K562 (cell line): ENCODE results near the gene ARHGEF17. TPM values are rescaled to one million over a fixed set of nuclear protein-coding genes. Genes with fewer than 3 reads are reported as not detected.

Experiments
- ATAC-seq: fragments of 200-7000 bp; cut with Tn5 transposase; 3 replicates; pipeline ENCODE4 v1.9.1; 2020; ENCODE audit warnings: moderate library complexity
- BruUV-seq: library from RNA; stranded (reverse); fragments of 400-500 nt; replicated peaks from 2 replicates; lab custom pipeline; 2021; lab: Mats Ljungman, UMichigan
- CTCF ChIA-PET: fragments of 300-600 bp; formaldehyde crosslinking; extraction: SDS; loops from one replicate; lab custom pipeline; 2021; ENCODE audit warnings: low intra/inter-chr PET ratio; lab: Yijun Ruan, JAX
- POLR2A ChIA-PET: fragments of 300-600, 350-650 bp; sonication (Branson Sonifier 250); formaldehyde crosslinking; extraction: SDS; loops from one replicate; lab custom pipeline; 2021; ENCODE audit warnings: antibody characterized with exemption, inconsistent platforms; lab: Yijun Ruan, JAX
- DNase-seq, 4 experiments: peaks; one replicate each; pipeline versions ENCODE4 v3.0.0 to v3.0.0-alpha.2; 2011 to 2018; ENCODE audit warnings: low spot score in 3 of 4, mixed read lengths in 3 of 4; ENCODE audit errors: extremely low read depth in 1 of 4
- FAIRE-seq: peaks from 2 replicates; lab custom pipeline; 2011; peaks lifted over from hg19 to GRCh38; lab: Jason Lieb, UNC
- H2AFZ ChIP-seq: 2 replicates; pipeline ENCODE4 v1.6.0; 2011; ENCODE audit warnings: low read depth, low read length, control low read depth, inconsistent platforms
- H3K27ac ChIP-seq: fragments of 200-600 bp; 3 replicates; pipeline ENCODE4 v1.8.0; 2011; ENCODE audit warnings: low read depth, mild to moderate bottlenecking, control low read depth, inconsistent platforms, low read length, moderate library complexity, mixed read lengths; ENCODE audit errors: extremely low read depth
- H3K27me3 ChIP-seq, 2 experiments: fragments of 300-600 bp in 1 of 2; 2 replicates in 1 of 2; 3 replicates in 1 of 2; pipeline versions ENCODE4 v1.6.0 to v1.8.0; 2011; ENCODE audit warnings: inconsistent platforms in 2 of 2, low read length in 2 of 2, mild to moderate bottlenecking in 1 of 2, mixed read lengths in 1 of 2, moderate library complexity in 1 of 2; ENCODE audit not compliant: control insufficient read depth in 2 of 2, insufficient read depth in 2 of 2
- H3K36me3 ChIP-seq: fragments of 300-600 bp; 3 replicates; pipeline ENCODE4 v1.8.0; 2011; ENCODE audit warnings: mild to moderate bottlenecking, low read length, inconsistent platforms; ENCODE audit not compliant: control insufficient read depth, insufficient read depth
- H3K4me1 ChIP-seq, 2 experiments: fragments of 200-600 bp in 1 of 2; replicated peaks in 1 of 2; 2 replicates in 1 of 2; 3 replicates in 1 of 2; pipeline versions ENCODE4 v1.5.1 to v1.8.0; 2011; ENCODE audit warnings: inconsistent platforms in 2 of 2, low read length in 2 of 2, mild to moderate bottlenecking in 1 of 2, mixed read lengths in 1 of 2, moderate library complexity in 1 of 2; ENCODE audit not compliant: control insufficient read depth in 2 of 2, insufficient read depth in 2 of 2
- H3K4me2 ChIP-seq: 2 replicates; pipeline ENCODE4 v1.6.1; 2011; ENCODE audit warnings: low read length, control low read depth, inconsistent platforms, mixed read lengths; ENCODE audit not compliant: insufficient read depth
- H3K4me3 ChIP-seq: fragments of 200-600 bp; sonication (generic), shearing (Covaris generic); 2 replicates; pipeline ENCODE4 v1.5.1; 2016; ENCODE audit warnings: control low read depth, inconsistent platforms
- H3K79me2 ChIP-seq: fragments of 200-600 bp; 3 replicates; pipeline ENCODE4 v1.8.0; 2011; ENCODE audit warnings: low read length, inconsistent platforms; ENCODE audit not compliant: control insufficient read depth, insufficient read depth
- H3K9ac ChIP-seq, 2 experiments: 2 replicates each; pipeline versions ENCODE4 v1.6.0 to v1.6.1; 2011; ENCODE audit warnings: low read depth in 2 of 2, low read length in 2 of 2, control low read depth in 1 of 2, inconsistent platforms in 1 of 2, mild to moderate bottlenecking in 1 of 2, mixed read lengths in 1 of 2; ENCODE audit not compliant: insufficient read depth in 1 of 2
- H3K9me1 ChIP-seq: one replicate; pipeline ENCODE4 v1.6.0; 2011; ENCODE audit warnings: inconsistent platforms, mild to moderate bottlenecking, low read length, moderate library complexity; ENCODE audit not compliant: control insufficient read depth, insufficient read depth
- H3K9me3 ChIP-seq: replicated peaks from 2 replicates; pipeline ENCODE4 v1.5.1; 2011; ENCODE audit warnings: low read depth, low read length, inconsistent platforms; ENCODE audit not compliant: control insufficient read depth, insufficient read depth
- H4K20me1 ChIP-seq: replicated peaks from 2 replicates; pipeline ENCODE4 v1.6.1; 2011; ENCODE audit warnings: low read length, inconsistent platforms, mixed read lengths; ENCODE audit not compliant: control insufficient read depth, insufficient read depth
- BMI1 ChIP-seq: fragments of 150-350 bp; IDR thresholded peaks from 2 replicates; pipeline ENCODE4 v1.6.1; 2014; ENCODE audit warnings: low read length
- CBFB ChIP-seq: sonication (generic); formaldehyde crosslinking; IDR thresholded peaks from 2 replicates; pipeline ENCODE4 v1.4.0; 2020; ENCODE audit warnings: mild to moderate bottlenecking, missing genetic modification reagents
- EP400 ChIP-seq: fragments of 450-650 bp; IDR thresholded peaks from 2 replicates; pipeline ENCODE4 v1.6.1; 2017; ENCODE audit warnings: antibody characterized with exemption, mild to moderate bottlenecking, moderate library complexity
- FOSL1 ChIP-seq: fragments of 200-800 bp; sonication (Bioruptor generic); conservative IDR thresholded peaks from 2 replicates; pipeline ENCODE4 v1.6.1; 2016; ENCODE audit warnings: missing genetic modification characterization, missing compliant biosample characterization
- PCBP1 ChIP-seq: fragments of 200-400 bp; formaldehyde crosslinking; IDR thresholded peaks from 2 replicates; pipeline ENCODE4 v1.6.1; 2018; ENCODE audit warnings: mild to moderate bottlenecking, low read depth, low read length; ENCODE audit not compliant: poor library complexity, severe bottlenecking
- RUNX1 ChIP-seq: sonication (generic); IDR thresholded peaks from 2 replicates; pipeline ENCODE4 v1.6.1; 2016; ENCODE audit warnings: antibody characterized with exemption, low read depth
- SRF ChIP-seq, 2 experiments: fragments of 250-450, 450-650 bp in 1 of 2; sonication (Bioruptor Pico) in 1 of 2; sonication (generic) in 1 of 2; formaldehyde crosslinking; IDR thresholded peaks; 2 replicates each; pipeline versions ENCODE4 v1.5.0 to v1.5.1; 2020 to 2022; ENCODE audit warnings: mild to moderate bottlenecking in 1 of 2, missing genetic modification reagents in 1 of 2
- TEAD2 ChIP-seq: fragments of 450-650 bp; IDR thresholded peaks from 2 replicates; pipeline ENCODE4 v1.6.1; 2016; ENCODE audit warnings: missing genetic modification characterization, control low read depth, missing compliant biosample characterization
- TGIF2 ChIP-seq: sonication (generic); formaldehyde crosslinking; IDR thresholded peaks from 2 replicates; pipeline ENCODE4 v1.8.1; 2022; ENCODE audit warnings: mild to moderate bottlenecking, missing genetic modification reagents, moderate library complexity
- ZNF274 ChIP-seq: IDR thresholded peaks from 2 replicates; pipeline ENCODE4 v1.6.1; 2011; ENCODE audit warnings: low read depth, mild to moderate bottlenecking, low read length, moderate library complexity, borderline replicate concordance
- WGBS: fragments of 100-300 bp; shearing (Covaris generic); methylation state at CpG from one replicate; pipeline ENCODE4 v1.1.6; 2016; ENCODE audit warnings: low coverage, mixed read lengths; ENCODE audit not compliant: insufficient coverage; ENCODE audit errors: missing lambda C conversion rate; 5-methylcytosine and 5-hydroxymethylcytosine counted together
- in situ Hi-C: fragments of 300-500 bp; cut with MboI; formaldehyde crosslinking; loops from 4 replicates; pipeline ENCODE4 v1.15.0; 2018; ENCODE audit warnings: inconsistent platforms, mixed read lengths
- intact Hi-C: fragments of 100-400 bp; cut with micrococcal nuclease; formaldehyde crosslinking; loops from 2 replicates; pipeline ENCODE4 v1.14.2; 2022
- polyA plus RNA-seq, 8 experiments: library from polyadenylated mRNA; depleted of rRNA in 4 of 8; stranded (reverse) in 5 of 8; unstranded in 3 of 8; fragments of >200 nt; fragmentation: Nextera tagmentation in 2 of 8; fragmentation: Illumina TruSeq in 1 of 8; extraction: Ambion mirVana in 2 of 8; extraction: Trizol in 1 of 8; gene quantifications; 2 replicates each; pipeline versions ENCODE4 v1.2.1 to v1.2.3, GENCODE V29; 2011 to 2014; ENCODE audit warnings: inconsistent platforms in 1 of 8, missing spikeins in 1 of 8
- total RNA-seq, 7 experiments: library from RNA; depleted of rRNA in 6 of 7; stranded (reverse); fragments of >200 nt in 6 of 7; fragmentation: Illumina TruSeq in 2 of 7; extraction: Trizol in 2 of 7; gene quantifications; 2 replicates each; pipeline versions ENCODE4 v1.2.1 to v1.2.3, GENCODE V29; 2011 to 2021; ENCODE audit warnings: low replicate concordance in 1 of 7
- TF ChIP-seq, protein P1 (sequence below): sonication (generic); formaldehyde crosslinking; IDR thresholded peaks from 2 replicates; pipeline ENCODE4 v1.8.1; 2023; ENCODE audit warnings: mild to moderate bottlenecking, missing genetic modification reagents
- TF ChIP-seq, protein P2 (sequence below): fragments of 250-450 bp; sonication (Bioruptor Pico); IDR thresholded peaks from 2 replicates; pipeline ENCODE4 v1.8.0; 2022; ENCODE audit warnings: moderate library complexity, mild to moderate bottlenecking, inconsistent platforms

ARHGEF17 gene
- total and polyA plus RNA-seq, 9 of the 15 experiments (the other 6 are each of a cell fraction or from before 2014, with no cell fraction given), result 0.04 to 0.68 (median 0.10) TPM; not detected in 2

DNA sequence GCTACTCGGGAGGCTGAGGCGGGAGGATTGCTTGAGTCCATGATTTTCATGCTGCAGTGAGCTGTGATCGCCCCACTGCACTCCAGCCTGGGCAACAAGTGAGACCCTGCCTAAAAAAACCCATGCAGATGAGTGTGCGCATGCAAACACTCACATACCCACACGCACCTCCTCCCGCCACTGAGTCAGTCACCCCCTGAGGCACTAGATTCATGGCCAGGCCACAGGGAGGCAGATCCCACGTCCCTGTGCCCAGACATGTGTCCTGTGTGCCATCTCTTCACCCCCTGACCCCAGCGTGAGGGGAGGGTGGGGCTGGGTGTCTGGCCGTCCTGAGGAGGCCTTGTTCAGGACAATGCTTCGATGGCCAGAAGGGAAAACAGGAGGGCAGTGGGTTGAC is 83.6 kb downstream of the ARHGEF17 start:
- H3K9ac ChIP-seq, result no peak overlapping the region; a peak in 1 of 4 replicates
- BruUV-seq, result no TSS peak
- peaks cover 6% of the 10 kb centered on the region for H3K9me1 ChIP-seq
- WGBS, result 94% methylated on average over 5 of the region's 10 CpGs
- no peak for FAIRE-seq
- peaks cover 74% of the 10 kb centered on the region; the same call in 2 of the 3 replicates for H3K36me3 ChIP-seq
- CTCF ChIA-PET, result interaction anchor here (4.0 kb wide), 1 partner anchor 41 kb away, joined by 51 read pairs; no protein-coding TSS in a partner anchor
- no peak overlapping the region for H3K27ac ChIP-seq
- no peak for DNase-seq
- peaks cover 26% of the 10 kb centered on the region for H4K20me1 ChIP-seq
- ATAC-seq, result no peak
- H3K9me3 ChIP-seq, result no peaks in the 10 kb centered on the region
- H3K27me3 ChIP-seq, result no peaks in the 10 kb centered on the region
- H2AFZ ChIP-seq, result no peak overlapping the region
- no peak overlapping the region for H3K4me3 ChIP-seq
- in situ Hi-C loops, result loop anchor here (5.0 kb wide), 2 partner anchors 39 to 84 kb away; partner anchors contain the start of gene ARHGEF17
- H3K4me2 ChIP-seq, result no peak overlapping the region
- H3K79me2 ChIP-seq, result peaks cover 18% of the 10 kb centered on the region
- H3K4me1 ChIP-seq, result peaks cover 1 to 58% of the 10 kb centered on the region in 2 experiments
- TF ChIP-seq FOSL1 (tag), result no peak
- no peak for TF ChIP-seq ZNF274
- no peak for TF ChIP-seq TEAD2 (tag)
- no peak for TF ChIP-seq CBFB (CRISPR knock-in tag)
- TF ChIP-seq EP400, result no peak
- TF ChIP-seq, protein P1, sequence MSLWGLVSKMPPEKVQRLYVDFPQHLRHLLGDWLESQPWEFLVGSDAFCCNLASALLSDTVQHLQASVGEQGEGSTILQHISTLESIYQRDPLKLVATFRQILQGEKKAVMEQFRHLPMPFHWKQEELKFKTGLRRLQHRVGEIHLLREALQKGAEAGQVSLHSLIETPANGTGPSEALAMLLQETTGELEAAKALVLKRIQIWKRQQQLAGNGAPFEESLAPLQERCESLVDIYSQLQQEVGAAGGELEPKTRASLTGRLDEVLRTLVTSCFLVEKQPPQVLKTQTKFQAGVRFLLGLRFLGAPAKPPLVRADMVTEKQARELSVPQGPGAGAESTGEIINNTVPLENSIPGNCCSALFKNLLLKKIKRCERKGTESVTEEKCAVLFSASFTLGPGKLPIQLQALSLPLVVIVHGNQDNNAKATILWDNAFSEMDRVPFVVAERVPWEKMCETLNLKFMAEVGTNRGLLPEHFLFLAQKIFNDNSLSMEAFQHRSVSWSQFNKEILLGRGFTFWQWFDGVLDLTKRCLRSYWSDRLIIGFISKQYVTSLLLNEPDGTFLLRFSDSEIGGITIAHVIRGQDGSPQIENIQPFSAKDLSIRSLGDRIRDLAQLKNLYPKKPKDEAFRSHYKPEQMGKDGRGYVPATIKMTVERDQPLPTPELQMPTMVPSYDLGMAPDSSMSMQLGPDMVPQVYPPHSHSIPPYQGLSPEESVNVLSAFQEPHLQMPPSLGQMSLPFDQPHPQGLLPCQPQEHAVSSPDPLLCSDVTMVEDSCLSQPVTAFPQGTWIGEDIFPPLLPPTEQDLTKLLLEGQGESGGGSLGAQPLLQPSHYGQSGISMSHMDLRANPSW (CRISPR knock-in tag), result no peak
- TF ChIP-seq BMI1, result no peak
- no peak for TF ChIP-seq RUNX1
- TF ChIP-seq PCBP1, result no peak
- no peak for TF ChIP-seq SRF (CRISPR knock-in tag; IDR thresholded peaks at IDR 0.05)
- TF ChIP-seq, protein P2, sequence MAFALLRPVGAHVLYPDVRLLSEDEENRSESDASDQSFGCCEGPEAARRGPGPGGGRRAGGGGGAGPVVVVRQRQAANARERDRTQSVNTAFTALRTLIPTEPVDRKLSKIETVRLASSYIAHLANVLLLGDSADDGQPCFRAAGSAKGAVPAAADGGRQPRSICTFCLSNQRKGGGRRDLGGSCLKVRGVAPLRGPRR (CRISPR knock-in tag), result no peak
- TF ChIP-seq TGIF2 (CRISPR knock-in tag), result no peak
- TF ChIP-seq, all 486 proteins: peak for 0
- intact Hi-C loops, result loop anchor here (2.0 kb wide), 1 partner anchor 15 kb away; the partner anchor contains the start of gene RELT
- POLR2A ChIA-PET, result no interaction called here
